ENCODE data around the gene SYNE1.

- TF ChIP-seq GATA3 (IDR thresholded peaks at IDR 0.05; ENCODE audit: low read depth, low read length) (no peak), GATA2 (IDR thresholded peaks at IDR 0.05; ENCODE audit: low read depth, low read length) (no peak)
Measured at GRCh38 chr6:152420696-152421095, 216.5 kb downstream of the SYNE1 start.

Data from SH-SY5Y (cell line).